GM18907 (cell line): Measurements from ENCODE around the gene IRAG1.

ENCODE experiments used
- ATAC-seq: cut with Tn5 transposase; IDR thresholded peaks from one replicate; pipeline ENCODE4 v1.9.1; 2021; ENCODE audit warnings: mild to moderate bottlenecking, moderate library complexity; ENCODE audit not compliant: unreplicated experiment

IRAG1 gene

DNA sequence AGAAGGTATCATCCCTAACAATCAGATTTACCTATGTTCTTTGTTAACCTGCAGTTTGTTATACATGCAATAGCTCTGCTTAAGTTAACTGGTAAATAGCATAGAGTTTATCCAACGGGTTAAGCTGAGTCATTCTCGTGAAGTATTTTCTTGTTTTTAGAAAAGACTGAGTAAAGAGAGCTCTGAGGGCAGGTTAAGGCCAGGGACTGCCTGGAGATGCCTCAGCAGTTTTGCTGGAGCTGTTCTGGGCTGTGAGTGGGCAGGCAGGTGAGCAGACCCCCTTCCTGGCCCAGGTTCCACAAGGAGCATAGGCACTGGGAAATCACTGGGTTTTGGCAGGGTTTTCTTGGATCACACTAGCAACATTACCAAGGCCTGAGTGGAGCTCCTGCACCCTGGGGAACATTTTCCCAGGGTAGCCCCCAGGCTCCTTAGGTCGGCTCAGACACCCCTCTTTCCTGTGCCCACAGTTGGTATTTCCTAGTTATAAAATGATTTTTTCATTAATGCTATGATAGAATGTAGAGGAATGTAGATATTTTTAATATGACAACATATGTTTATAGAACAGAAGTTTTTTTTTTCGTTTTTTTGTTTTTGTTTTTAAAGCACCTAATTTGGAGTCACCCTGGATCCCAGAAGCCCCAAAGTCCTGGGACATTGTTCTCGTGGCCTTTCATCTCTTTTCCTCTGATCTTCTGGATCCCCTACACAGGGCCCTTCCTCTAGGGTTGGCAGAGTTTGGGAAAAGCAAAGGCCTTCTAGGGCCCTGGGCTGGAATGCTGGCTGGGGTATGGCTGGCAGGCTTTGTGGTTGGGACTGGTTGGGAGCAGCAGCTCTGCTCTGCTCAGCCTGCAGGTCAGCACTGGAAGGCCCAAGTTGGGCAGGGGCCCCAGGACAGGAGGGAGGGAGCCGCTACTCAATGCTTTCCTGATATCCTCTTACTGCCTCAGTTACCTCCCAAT is 26.7 kb downstream of the IRAG1 start:
- ATAC-seq = no peak

GRCh38 chr11:10664496-10664895 is 29.1 kb downstream of the IRAG1 start:
- ATAC-seq = no peak

DNA sequence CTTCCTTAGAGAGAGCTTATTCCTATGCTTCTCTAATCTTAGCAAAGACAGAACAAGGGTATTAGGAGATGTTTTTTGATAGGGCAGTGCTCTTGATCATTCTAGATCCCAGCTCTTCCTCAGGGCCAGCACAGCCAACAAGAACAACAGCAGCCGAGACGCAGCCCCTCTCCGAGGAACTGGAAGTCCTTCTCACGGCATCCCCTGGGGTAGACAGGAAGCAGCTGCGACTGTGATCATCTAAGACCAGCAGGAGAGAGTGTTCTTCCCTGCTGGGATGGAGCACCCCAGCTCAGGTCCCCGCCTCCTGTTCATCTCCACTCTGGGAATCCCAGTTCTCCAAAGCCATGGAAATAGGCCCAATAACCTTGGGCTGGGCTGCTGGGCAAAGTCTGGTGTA is 29.6 kb downstream of the IRAG1 start:
- ATAC-seq = no peak

DNA sequence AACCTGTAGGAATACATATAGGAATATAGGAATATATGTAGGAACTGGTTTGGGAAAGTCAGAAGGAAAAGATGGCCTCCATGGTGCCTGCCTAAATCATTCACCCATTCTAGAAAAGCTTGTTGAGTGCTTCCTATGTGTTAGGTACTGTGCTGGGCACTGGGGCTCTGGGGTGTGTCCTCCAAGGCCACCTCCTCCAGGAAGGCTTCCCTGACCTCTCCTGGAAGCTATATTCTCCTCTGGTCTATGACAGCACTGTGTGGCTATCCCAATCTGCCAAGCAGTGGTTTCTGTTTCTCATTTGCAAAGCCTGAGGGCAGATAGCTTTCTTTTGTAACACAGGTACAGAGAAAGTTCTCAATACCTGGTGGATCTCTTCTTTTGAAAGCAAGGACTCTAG is 30.2 kb downstream of the IRAG1 start:
- ATAC-seq = no peak

GRCh38 chr11:10660323-10660722 is 33.2 kb downstream of the IRAG1 start:
- ATAC-seq = no peak

DNA sequence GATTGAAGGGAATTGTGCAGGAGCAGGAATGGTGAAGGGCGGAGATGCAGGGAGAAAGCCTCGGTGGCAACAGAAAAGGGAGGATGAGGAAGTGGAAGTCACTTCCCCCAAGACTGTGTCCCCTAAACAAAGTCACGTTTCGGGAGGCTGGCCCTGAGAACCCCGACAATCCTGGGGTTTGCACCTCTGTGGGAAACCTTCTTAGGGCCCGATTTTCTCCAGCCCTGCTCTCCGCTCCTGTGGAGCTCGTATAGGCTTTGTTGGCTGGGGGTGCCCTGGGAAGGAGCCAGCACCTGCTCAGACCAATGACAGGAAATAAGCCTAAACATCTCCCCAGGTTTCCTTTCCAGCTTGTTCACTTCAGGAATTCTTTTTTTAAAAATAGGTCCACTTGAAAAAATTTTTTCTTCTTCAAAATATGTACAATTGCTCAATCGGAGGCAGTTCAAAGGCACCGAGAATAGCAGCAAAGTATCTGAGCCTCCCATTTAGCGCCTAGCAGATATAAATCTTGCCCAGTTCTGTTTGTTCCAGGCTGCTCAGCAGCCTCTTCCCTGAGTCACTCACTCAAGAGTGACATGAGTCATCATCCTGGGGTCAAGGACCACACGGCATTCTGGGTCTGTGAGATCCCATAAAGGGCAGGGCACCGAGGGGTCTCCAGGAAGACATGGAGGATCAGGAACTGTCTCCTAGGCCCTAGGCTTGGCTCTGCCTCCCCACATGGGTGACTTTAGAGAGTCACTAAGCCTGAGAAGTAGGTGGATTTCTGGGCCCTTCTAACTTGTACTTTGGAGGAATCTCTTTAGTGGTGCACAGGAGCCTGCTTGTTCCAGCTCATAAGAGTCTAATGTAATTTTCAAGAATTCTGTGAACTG is 34.0 kb downstream of the IRAG1 start:
- no peak for ATAC-seq

DNA sequence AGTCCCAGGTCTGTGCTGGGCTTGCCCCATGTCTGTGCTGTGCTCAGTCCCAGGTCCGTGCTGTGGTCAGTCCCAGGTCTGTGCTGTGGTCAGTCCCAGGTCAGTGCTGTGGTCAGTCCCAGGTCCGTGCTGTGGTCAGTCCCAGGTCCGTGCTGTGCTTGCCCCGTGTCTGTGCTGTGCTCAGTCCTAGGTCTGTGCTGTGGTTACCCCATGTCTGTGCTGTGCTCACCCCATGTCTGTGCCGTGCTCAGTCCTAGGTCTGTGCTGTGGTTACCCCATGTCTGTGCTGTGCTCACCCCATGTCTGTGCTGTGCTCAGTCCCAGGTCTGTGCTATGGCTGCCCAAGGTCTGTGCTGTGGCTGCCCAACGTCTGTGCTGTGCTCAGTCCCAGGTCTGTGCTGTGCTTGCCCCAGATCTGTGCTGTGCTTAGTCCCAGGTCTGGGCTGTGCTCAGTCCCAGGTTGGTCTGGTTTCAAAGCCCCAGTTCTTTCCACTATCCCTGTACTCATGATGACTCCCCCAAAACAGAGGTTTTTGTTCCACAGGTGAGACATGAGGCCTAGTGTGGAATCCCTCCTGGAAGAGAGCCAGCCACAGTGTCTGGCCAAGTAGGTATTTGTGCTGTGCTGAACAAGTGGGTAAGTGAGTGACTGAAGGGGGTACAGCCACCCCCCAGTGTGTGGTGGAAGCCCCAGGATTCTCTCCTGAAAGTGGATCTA is 34.8 kb downstream of the IRAG1 start:
- ATAC-seq = no peak

DNA sequence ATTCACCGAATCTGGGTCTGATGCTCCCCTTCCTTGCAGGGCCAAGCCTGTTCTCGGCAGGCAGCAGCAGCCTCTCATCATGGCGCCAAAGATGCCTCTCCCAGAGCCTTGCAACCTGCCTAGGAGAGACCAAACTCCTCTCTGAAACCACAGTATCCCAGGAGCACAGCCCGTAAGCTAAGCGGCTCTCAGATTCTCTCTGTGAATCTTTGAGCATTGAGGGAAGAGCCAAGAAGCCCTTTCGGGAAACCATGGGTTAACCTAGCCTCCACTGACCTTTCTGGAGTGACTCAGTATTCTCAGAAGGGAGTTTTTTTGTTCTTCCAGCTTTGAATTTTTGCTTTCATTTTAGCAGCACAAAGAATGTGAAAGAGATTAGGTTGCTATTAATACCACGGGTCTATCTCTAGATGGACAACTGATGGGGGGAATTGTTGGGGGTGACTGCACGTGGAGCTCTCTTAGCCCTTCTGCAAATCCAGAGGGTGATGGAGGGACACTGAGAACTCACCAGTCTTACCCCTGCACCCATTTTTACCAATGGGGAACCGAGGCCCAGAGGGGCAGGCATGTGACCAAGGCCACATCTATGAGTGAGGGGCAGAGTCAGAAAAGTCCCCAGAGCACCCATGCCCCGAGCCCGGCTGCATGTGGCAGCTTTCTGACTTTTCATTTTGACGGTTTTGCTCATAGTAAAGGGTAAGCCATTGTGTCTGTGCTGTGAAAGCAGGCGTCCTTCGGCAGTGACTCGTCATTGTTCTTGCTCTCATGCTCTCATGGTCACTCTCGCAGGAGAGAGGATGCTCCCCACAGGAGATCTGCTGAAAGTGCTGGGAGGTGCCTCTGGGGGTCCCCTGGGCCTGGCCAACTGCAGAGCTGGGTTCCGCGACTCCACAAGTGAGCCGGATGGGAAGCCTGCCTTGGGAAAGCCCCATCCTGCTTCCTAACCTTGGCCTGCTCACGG is 36.0 kb downstream of the IRAG1 start:
- peak; percentile 72 for ATAC-seq

- no peak for ATAC-seq
Measured at GRCh38 chr11:10655943-10656576, 37.5 kb downstream of the IRAG1 start.

DNA sequence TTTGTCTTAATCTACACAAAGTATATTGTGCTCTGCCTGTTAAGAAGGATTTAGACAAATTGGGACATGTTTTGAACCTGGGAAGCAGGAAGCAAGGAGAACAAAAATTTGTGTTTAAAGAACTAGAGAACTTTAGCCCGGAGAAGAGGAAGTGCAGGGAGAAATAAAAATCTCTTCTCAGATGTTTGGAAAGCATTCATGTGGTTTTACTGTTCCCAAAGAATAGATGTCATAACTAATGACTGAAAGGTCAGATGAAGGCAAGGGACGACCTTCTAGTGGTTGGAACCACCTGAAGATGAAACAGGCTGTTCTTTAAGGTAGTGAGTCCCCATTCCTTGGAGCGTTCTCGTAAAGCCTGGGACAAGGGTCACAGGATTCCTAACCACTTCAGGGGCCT is 38.3 kb downstream of the IRAG1 start:
- ATAC-seq = no peak

DNA sequence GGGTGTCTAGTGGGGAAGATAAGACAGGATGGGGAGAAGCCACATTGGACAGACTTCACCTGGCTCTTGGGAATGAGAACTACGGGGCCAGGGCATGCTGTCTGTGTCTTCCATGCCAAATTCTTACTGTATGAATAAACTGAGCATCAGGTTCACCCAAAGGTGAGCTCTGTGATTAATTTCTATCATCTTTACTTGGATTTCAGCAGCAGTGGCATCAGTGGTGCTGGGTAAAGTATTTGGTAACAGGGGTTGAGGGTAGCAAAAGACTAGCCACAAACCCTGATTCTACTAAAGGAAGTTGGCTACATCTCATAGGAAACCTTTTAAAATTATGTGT is 38.8 kb downstream of the IRAG1 start:
- ATAC-seq = no peak

DNA sequence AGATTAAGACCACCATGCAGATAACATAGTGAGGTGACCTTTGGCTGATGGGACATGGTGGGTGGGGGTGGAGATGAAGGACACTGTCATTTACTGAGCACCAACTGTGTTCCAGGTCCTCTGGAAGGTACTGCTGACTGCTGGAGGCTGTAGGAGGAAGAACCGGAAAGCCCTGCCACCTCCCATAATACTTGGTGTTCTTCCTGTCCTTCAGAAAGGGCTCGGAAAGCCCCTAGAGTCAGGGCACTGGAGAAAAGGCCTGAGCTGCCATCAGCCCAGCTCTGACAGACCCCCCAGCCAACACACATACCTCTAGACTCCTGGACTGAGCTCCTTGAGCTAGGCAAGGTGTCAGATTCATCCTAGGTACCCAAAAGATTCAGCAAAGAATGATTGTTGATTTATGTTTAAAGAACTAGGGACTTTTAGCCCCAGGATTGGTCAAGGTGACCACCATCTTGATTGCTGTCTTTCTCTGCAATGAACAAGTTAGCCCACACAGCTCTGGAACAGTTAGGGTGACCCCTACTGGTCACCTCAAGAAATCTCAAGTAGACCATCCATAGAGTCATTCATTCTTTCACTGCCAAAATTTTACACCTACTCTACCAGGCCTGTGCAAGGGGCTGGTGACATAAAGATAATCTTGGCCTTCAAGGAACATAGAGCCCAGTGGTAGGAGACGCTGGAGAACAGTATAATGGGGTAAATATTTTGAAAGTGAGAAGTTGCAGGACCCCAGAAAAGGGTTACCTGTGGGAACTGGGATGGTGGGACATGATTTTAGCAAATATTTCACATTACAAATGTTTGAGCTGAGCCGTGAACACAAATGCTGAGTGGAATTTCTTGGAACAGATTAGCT is 39.4 kb downstream of the IRAG1 start:
- peak; percentile 56 for ATAC-seq

- no peak for ATAC-seq
Measured at GRCh38 chr11:10653261-10653660, 40.3 kb downstream of the IRAG1 start.

DNA sequence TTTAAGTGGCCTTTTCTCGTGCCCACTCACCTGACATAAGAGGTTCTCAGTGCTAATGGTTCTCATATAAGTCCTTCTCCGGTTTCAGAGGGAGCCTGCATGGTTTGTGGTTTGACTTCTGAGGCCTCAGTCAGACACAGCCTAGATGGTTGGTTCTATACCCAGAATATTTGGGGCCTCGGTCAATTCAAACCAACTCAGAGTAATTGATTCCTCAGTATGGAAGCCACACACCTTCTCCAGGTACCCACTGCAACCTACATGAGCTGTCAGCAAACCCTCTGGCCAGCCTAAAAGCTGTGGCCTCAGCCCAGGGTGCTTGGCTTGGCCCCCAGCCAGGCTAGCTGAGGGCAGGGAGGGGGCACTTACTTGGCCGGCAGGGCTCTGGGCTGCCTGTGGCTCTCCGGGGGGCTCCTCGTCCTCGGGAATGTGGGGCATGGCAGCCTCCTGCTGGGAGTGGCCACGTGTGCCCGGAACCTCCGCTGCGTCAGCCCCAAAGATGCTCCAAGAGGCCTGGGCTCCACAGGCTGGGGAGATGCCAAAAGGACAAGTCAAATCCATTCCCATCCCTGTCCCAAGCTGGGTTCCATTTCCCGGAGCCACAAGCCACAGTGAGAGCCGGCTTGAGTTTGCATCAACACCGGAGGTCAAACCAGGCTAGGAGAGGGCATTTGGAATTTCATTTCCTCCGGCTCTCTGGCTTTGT is 41.7 kb downstream of the IRAG1 start:
- no peak for ATAC-seq

DNA sequence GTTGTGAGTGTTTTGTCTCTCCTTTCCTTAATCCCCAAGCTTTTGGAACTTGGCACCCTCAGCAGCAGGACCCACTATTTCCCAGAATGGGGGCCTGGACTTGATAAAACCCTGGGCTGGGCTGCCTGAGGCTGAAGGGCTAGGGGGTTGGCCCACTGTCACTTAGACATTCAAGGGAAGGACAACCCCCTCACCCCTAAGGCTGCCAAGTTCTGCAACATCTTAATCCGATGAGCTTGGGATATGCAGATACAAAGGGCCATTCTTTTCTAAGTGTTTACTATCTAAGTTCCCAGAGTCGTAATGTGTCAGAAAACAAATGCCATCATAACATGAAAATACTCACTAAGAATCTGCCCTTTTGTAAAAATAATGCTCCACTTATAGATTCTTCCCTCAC is 42.9 kb downstream of the IRAG1 start:
- no peak for ATAC-seq

DNA sequence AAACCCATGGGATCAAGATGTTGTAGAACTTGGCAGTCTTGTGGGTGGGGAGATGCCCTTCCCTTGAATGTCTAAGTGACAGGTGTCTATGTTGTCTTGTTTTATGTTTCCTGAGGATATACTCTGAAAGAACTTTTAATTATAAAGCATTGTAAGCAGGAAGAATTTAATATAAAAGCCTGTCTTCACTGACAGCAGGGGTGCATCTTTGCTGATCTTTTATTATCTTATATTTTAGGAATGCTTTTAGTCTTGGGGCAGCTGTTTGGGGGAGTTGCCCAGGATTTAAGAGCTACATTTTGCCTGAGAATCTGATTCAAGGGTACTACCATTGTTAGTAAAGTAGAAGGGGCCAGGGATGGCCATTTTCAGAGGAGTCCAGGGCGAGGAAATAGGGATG is 43.4 kb downstream of the IRAG1 start:
- ATAC-seq = no peak

GRCh38 chr11:10648871-10649270 is 44.7 kb downstream of the IRAG1 start:
- ATAC-seq = no peak

GRCh38 chr11:10646681-10647355 is 46.7 kb downstream of the IRAG1 start:
- no peak for ATAC-seq
